Coronary artery (tissue), 2 donors: ENCODE results near the gene HCFC1.
"Not testable (repeated sequence)": the region's sequence is repeated elsewhere in the genome, so short reads cannot be mapped to it uniquely, and the experiment has no call there.

Source experiments
- DNase-seq: peaks from one replicate; pipeline ENCODE4 v3.0.0-alpha.2; 2017; ENCODE audit warnings: low spot score
- H3K27ac ChIP-seq, 2 donors: fragments of 200-600 bp; sonication (generic); one replicate each; pipeline ENCODE4 v1.5.1; 2016 to 2019
- H3K4me3 ChIP-seq: fragments of 200-600 bp; sonication (generic); 2 replicates; pipeline ENCODE4 v1.5.1; 2016; ENCODE audit warnings: mild to moderate bottlenecking, moderate library complexity
- CTCF ChIP-seq: fragments of 200-600 bp; sonication (generic); IDR thresholded peaks from one replicate; pipeline ENCODE4 v1.5.1; 2019; ENCODE audit warnings: antibody characterized with exemption

HCFC1 gene

DNA sequence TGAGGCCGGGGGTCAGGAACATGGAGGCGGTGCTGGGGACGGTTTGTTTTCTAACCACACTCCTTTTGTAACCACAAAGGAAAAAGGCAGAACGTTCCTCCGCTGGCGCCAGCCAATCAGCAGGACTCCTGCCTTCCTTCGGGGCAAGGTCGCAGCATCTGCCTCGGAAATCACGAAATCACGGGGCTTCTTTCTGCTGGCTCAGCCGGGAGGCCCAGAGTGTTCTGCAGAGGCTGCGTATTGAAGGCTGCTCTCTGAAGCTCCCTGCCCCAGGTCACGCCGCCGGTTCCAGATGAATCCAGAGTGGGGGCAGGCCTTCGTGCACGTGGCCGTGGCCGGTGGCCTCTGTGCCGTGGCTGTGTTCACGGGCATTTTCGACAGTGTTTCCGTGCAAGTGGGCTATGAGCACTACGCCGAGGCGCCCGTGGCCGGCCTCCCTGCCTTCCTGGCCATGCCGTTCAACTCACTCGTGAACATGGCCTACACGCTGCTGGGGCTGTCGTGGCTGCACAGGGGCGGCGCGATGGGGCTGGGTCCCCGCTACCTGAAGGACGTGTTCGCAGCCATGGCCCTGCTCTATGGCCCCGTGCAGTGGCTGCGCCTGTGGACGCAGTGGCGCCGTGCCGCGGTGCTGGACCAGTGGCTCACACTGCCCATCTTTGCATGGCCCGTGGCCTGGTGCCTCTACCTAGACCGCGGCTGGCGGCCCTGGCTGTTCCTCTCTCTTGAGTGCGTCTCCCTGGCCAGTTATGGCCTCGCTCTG is 10.3 kb upstream of the HCFC1 start:
- Histone ChIP-seq H3K4me3 (no peak overlapping the region), H3K27ac (peak overlapping the region in 1 of 2 donors; percentile 51)
- DNase-seq, result no peak
- TF ChIP-seq CTCF, result no peak

- DNase-seq, result no peak
Observed at GRCh38 chrX:153981231-153981630, 9.6 kb upstream of the HCFC1 start.

GRCh38 chrX:153980394-153980793 is 8.8 kb upstream of the HCFC1 start:
- H3K27ac ChIP-seq, DNase-seq, H3K4me3 ChIP-seq: not testable (repeated sequence)

More at GRCh38 chrX:153981231-153981630, 9.6 kb upstream of the HCFC1 start:
- no peak overlapping the region for H3K4me3 ChIP-seq
- H3K27ac ChIP-seq, result peak overlapping the region in 1 of 2 donors; percentile 51
- no peak for TF ChIP-seq CTCF

DNA sequence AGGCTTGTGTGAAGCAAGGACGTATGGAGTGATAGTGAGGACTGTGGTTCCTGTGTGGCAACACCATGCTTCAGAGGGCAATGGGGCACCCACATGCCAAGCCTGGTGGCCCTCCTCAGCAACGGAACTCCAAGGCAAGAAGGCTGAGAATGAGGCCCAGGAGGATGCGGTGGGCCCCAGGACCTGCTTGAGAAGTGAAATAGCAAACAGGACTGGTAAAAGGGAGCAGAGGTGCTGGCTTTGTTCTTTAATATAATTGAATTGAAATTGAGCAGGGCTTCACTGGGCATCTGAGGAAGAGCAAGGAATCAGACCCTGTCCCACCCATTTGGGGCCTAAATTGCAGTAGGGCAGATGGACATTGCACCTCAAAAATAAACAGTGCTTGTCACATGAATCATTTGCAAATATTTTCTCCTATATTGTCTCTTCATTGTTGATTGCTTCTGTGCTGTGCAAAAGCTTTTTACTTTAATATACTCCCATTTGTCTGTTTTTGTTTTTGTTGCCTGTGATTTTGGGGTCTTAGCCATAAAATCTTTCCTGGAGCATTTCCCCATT is 3.2 kb upstream of the HCFC1 start:
- no peak for DNase-seq
- Histone ChIP-seq H3K27ac (peak overlapping the region in 1 of 2 donors; percentile 99), H3K4me3 (no peak overlapping the region)
- no peak for TF ChIP-seq CTCF

- peak overlapping the region; percentile 87 for H3K4me3 ChIP-seq
- H3K27ac ChIP-seq, result peak overlapping the region; percentile 99
- TF ChIP-seq CTCF, result no peak
- no peak for DNase-seq
Observed at GRCh38 chrX:153974003-153974725, 2.5 kb upstream of the HCFC1 start.

DNA sequence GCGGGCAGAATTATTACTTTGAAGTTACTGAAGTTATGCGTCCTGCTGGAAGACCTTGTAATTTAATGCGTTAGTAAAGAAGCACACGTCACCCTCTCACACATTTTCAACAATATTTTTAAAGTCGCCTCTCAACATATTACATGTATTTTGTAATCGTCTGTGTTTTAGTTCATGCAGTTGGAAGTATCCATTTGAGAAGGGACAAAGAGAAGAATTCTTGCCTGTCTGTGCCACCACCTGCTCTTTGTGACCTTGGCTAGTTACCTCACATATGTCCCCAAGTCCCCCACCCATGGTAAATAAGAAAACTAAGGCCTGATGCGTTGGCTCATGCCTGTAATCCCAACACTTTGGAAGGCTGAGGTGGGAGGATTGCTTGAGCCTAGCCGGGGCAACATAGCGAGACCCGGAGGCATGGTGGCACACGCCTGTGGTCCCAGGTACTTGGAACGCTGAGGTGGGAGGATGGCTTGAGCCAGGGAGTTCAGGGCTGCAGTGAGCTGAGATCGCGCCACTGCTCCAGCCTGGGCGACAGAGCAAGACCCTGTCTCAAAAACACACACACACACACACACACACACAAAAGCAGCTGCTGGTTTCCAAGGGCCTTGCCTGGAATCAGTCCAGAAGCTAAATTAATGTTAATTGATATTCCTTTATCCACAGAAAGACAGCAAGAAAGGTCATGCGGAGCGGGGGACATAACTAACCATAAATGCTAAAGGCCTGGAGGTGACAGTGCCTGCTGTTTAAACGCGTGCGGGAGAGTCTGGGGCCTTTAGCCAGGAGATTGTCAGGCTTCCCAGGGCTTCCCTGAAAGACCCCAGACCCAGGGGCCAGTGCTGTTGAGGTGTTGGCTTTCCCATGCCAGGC is 1.7 kb upstream of the HCFC1 start:
- no peak for DNase-seq
- no peak for TF ChIP-seq CTCF

More for the DNA sequence above, 1.7 kb upstream of the HCFC1 start:
- Histone ChIP-seq H3K27ac (peak overlapping the region; percentile 99), H3K4me3 (peak overlapping the region; percentile 87)
